Neural cell (in vitro differentiated cells): ENCODE measurements around the gene NIPBL. TPM values are rescaled to one million over a fixed set of nuclear protein-coding genes. Genes with fewer than 3 reads are reported as not detected.

Experiments
- H2AFZ ChIP-seq: fragments of 200-600, 300-800 bp; sonication (generic), shearing (Covaris generic); 2 replicates; pipeline ENCODE4 v1.6.0; 2014; ENCODE audit warnings: low read depth, mild to moderate bottlenecking, antibody characterized with exemption, low read length, moderate library complexity
- H3F3A ChIP-seq: fragments of 200-600 bp; shearing (Covaris generic); 2 replicates; pipeline ENCODE4 v1.6.1; 2016; ENCODE audit warnings: mild to moderate bottlenecking, moderate library complexity, mixed read lengths, antibody characterized with exemption, low read length; ENCODE audit not compliant: insufficient read depth, poor library complexity, severe bottlenecking
- H3K27ac ChIP-seq: fragments of 200-600, 300-800 bp; sonication (generic), shearing (Covaris generic); 2 replicates; pipeline ENCODE4 v1.5.1; 2014; ENCODE audit warnings: mild to moderate bottlenecking, low read length, moderate library complexity
- H3K27me3 ChIP-seq: fragments of 300-800, 200-600 bp; sonication (generic), shearing (Covaris generic); 2 replicates; pipeline ENCODE4 v1.6.0; 2014; ENCODE audit warnings: mild to moderate bottlenecking, low read depth, low read length, moderate library complexity; ENCODE audit not compliant: insufficient read depth
- H3K36me3 ChIP-seq: fragments of 300-800, 200-600 bp; sonication (generic), shearing (Covaris generic); 2 replicates; pipeline ENCODE4 v1.5.1; 2014; ENCODE audit warnings: mild to moderate bottlenecking, antibody characterized with exemption, low read length, moderate library complexity; ENCODE audit not compliant: insufficient read depth
- H3K4me2 ChIP-seq: fragments of 300-800, 200-600 bp; sonication (generic), shearing (Covaris generic); 2 replicates; pipeline ENCODE4 v1.6.0; 2014; ENCODE audit warnings: mild to moderate bottlenecking, low read length
- H3K4me3 ChIP-seq: fragments of 300-800, 200-600 bp; sonication (generic), shearing (Covaris generic); 2 replicates; pipeline ENCODE4 v1.5.1; 2014; ENCODE audit warnings: mild to moderate bottlenecking, low read length, moderate library complexity
- H3K79me2 ChIP-seq: fragments of 200-600 bp; shearing (Covaris generic); replicated peaks from 2 replicates; pipeline ENCODE4 v1.6.0; 2014; ENCODE audit warnings: mild to moderate bottlenecking, low read length, moderate library complexity; ENCODE audit not compliant: insufficient read depth
- H3K9ac ChIP-seq: fragments of 300-800, 200-600 bp; sonication (generic), shearing (Covaris generic); 2 replicates; pipeline ENCODE4 v1.6.1; 2016; ENCODE audit warnings: mild to moderate bottlenecking, low read length, mixed read lengths
- H3K9me2 ChIP-seq: fragments of 200-600 bp; shearing (Covaris generic); 2 replicates; pipeline ENCODE4 v1.6.1; 2016; ENCODE audit warnings: mild to moderate bottlenecking, low read length, mixed read lengths; ENCODE audit not compliant: insufficient read depth
- H3K9me3 ChIP-seq: fragments of 200-600, 300-800 bp; sonication (generic), shearing (Covaris generic); 2 replicates; pipeline ENCODE4 v1.6.1; 2016; ENCODE audit warnings: mild to moderate bottlenecking, mixed run types, low read length, moderate library complexity, mixed read lengths
- H4K20me1 ChIP-seq: fragments of 200-600 bp; shearing (Covaris generic); 2 replicates; pipeline ENCODE4 v1.6.1; 2016; ENCODE audit warnings: mild to moderate bottlenecking, mixed run types; ENCODE audit not compliant: insufficient read depth
- EP300 ChIP-seq: fragments of 450-650 bp; conservative IDR thresholded peaks from 2 replicates; pipeline ENCODE4 v1.6.1; 2014; ENCODE audit warnings: antibody characterized with exemption, mild to moderate bottlenecking, moderate library complexity; ENCODE audit not compliant: poor library complexity, severe bottlenecking
- EZH2 ChIP-seq: fragments of 200-600, 300-800 bp; shearing (Covaris generic), sonication (generic); IDR thresholded peaks from 2 replicates; pipeline ENCODE4 v1.6.1; 2014; ENCODE audit warnings: antibody characterized with exemption, low read length, borderline replicate concordance, mild to moderate bottlenecking; ENCODE audit not compliant: insufficient read depth, poor library complexity, severe bottlenecking
- MXI1 ChIP-seq: fragments of 450-650 bp; conservative IDR thresholded peaks from 2 replicates; pipeline ENCODE4 v1.6.1; 2014; ENCODE audit warnings: antibody characterized with exemption, mild to moderate bottlenecking; ENCODE audit not compliant: poor library complexity, severe bottlenecking
- RAD21 ChIP-seq: fragments of 450-650 bp; conservative IDR thresholded peaks from 2 replicates; pipeline ENCODE4 v1.6.1; 2014; ENCODE audit warnings: antibody characterized with exemption, mild to moderate bottlenecking, moderate library complexity
- SMC3 ChIP-seq: fragments of 450-650 bp; conservative IDR thresholded peaks from 2 replicates; pipeline ENCODE4 v1.6.1; 2014; ENCODE audit warnings: antibody characterized with exemption, mild to moderate bottlenecking, moderate library complexity; ENCODE audit not compliant: poor library complexity
- TAF1 ChIP-seq: IDR thresholded peaks from 2 replicates; pipeline ENCODE4 v1.6.1; 2012; ENCODE audit warnings: low read depth
- polyA plus RNA-seq: library from polyadenylated mRNA; depleted of rRNA; stranded (reverse); fragments of >200 nt; gene quantifications from 2 replicates; pipeline ENCODE4 v1.2.3, GENCODE V29; 2014
- TF ChIP-seq, protein P1 (sequence below): fragments of 450-650 bp; IDR thresholded peaks from 2 replicates; pipeline ENCODE4 v1.5.1; 2014; ENCODE audit warnings: antibody characterized with exemption, mild to moderate bottlenecking, moderate library complexity; ENCODE audit not compliant: poor library complexity, severe bottlenecking
- TF ChIP-seq, protein P2 (sequence below): IDR thresholded peaks from 2 replicates; pipeline ENCODE4 v1.6.1; 2012; ENCODE audit warnings: borderline replicate concordance

The NIPBL gene
- polyA plus RNA-seq, 1 donor from 2014 or later, result 27.5 TPM

DNA sequence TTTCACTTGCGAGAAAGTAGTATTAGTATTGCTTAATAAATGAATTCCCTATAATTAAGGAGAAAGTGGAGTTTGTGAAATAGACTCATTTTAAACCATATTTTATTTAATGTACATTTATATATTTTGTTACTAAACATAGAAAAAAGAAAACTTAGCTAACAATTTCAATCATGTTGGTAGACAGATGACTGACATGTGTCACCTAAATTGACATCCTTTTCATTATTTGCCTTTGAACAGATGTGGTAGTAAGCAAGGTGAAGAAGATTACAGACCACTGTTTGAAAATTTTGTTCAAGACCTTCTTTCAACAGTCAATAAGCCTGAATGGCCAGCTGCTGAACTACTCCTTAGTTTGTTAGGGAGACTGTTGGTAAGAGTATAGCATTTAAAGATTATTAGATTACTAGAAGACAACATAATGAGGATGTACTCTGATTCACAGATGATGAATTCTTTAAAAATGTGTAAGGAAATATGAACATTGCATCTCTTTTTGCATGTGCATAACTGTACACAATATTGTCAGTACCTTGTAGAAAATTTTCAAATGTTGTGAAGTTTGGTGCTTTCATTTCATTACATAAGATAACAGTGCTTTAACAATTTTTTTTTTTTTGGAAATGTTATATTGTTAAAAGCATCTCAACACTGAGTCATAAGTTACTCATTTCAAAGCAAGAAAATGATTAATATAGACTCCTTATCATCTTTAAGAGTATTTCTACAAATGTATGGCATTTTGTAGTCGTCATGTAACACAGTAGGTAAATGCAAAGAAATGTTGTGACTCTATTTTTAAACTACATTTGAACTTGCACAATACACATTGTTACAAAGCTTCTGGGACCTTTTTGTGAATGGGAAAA, 139.5 kb downstream of the NIPBL start:
- Histone ChIP-seq H4K20me1 (no peaks in the 10 kb centered on the region), H3F3A (no peaks in the 10 kb centered on the region), H3K9ac (no peak overlapping the region), H3K27ac (no peak overlapping the region), H3K4me3 (no peak overlapping the region), H3K36me3 (peaks cover 11% of the 10 kb centered on the region), H3K9me2 (no peaks in the 10 kb centered on the region), H3K4me2 (no peak overlapping the region), H3K9me3 (no peaks in the 10 kb centered on the region), H2AFZ (no peak overlapping the region), H3K79me2 (peaks cover 3% of the 10 kb centered on the region), H3K27me3 (no peaks in the 10 kb centered on the region)
- no peak for TF ChIP-seq RAD21
- peak; percentile 80 for TF ChIP-seq EP300
- TF ChIP-seq EZH2, result no peak
- TF ChIP-seq MXI1, result no peak
- no peak for TF ChIP-seq SMC3
- TF ChIP-seq, protein P1, sequence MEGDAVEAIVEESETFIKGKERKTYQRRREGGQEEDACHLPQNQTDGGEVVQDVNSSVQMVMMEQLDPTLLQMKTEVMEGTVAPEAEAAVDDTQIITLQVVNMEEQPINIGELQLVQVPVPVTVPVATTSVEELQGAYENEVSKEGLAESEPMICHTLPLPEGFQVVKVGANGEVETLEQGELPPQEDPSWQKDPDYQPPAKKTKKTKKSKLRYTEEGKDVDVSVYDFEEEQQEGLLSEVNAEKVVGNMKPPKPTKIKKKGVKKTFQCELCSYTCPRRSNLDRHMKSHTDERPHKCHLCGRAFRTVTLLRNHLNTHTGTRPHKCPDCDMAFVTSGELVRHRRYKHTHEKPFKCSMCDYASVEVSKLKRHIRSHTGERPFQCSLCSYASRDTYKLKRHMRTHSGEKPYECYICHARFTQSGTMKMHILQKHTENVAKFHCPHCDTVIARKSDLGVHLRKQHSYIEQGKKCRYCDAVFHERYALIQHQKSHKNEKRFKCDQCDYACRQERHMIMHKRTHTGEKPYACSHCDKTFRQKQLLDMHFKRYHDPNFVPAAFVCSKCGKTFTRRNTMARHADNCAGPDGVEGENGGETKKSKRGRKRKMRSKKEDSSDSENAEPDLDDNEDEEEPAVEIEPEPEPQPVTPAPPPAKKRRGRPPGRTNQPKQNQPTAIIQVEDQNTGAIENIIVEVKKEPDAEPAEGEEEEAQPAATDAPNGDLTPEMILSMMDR, result no peak
- TF ChIP-seq TAF1, result no peak
- TF ChIP-seq, protein P2, sequence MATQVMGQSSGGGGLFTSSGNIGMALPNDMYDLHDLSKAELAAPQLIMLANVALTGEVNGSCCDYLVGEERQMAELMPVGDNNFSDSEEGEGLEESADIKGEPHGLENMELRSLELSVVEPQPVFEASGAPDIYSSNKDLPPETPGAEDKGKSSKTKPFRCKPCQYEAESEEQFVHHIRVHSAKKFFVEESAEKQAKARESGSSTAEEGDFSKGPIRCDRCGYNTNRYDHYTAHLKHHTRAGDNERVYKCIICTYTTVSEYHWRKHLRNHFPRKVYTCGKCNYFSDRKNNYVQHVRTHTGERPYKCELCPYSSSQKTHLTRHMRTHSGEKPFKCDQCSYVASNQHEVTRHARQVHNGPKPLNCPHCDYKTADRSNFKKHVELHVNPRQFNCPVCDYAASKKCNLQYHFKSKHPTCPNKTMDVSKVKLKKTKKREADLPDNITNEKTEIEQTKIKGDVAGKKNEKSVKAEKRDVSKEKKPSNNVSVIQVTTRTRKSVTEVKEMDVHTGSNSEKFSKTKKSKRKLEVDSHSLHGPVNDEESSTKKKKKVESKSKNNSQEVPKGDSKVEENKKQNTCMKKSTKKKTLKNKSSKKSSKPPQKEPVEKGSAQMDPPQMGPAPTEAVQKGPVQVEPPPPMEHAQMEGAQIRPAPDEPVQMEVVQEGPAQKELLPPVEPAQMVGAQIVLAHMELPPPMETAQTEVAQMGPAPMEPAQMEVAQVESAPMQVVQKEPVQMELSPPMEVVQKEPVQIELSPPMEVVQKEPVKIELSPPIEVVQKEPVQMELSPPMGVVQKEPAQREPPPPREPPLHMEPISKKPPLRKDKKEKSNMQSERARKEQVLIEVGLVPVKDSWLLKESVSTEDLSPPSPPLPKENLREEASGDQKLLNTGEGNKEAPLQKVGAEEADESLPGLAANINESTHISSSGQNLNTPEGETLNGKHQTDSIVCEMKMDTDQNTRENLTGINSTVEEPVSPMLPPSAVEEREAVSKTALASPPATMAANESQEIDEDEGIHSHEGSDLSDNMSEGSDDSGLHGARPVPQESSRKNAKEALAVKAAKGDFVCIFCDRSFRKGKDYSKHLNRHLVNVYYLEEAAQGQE, result no peak

DNA sequence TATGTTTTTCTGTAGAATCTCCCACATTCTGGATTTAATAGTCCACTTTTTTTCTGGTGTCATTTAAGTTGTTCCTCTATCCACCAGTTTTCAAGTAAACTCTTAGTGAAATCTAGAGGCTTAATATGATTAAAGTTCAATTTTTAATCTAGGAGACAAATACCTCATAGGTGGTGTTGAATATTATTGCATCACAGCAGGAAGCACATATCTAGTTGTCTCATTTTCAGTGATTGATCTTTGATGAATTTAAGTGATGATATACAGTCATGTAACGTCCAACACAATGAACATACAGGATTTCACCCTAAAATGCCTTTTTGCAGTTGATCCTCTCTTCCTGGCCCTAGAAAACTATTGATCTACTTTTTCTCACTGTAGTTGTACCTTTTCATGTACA, 152.3 kb downstream of the NIPBL start:
- Histone ChIP-seq H3K79me2 (no peaks in the 10 kb centered on the region), H3K9ac (no peak overlapping the region), H3K9me2 (no peaks in the 10 kb centered on the region), H3K36me3 (peaks cover 15% of the 10 kb centered on the region), H3F3A (no peaks in the 10 kb centered on the region), H4K20me1 (no peaks in the 10 kb centered on the region), H3K4me3 (no peak overlapping the region), H3K27me3 (no peaks in the 10 kb centered on the region), H2AFZ (no peak overlapping the region), H3K27ac (no peak overlapping the region), H3K4me2 (no peak overlapping the region), H3K9me3 (no peaks in the 10 kb centered on the region)
- TF ChIP-seq EP300 (no peak), EZH2 (no peak), SMC3 (no peak)
- TF ChIP-seq, protein P2, result no peak
